ENCODE results near the gene CLNK.

The CLNK gene

GRCh38 chr4:10659251-10659650 is 25.3 kb downstream of the CLNK start:
- Histone ChIP-seq H3K27ac (no peak overlapping the region), H3K36me3 (ENCODE audit: insufficient read depth) (no peaks in the 10 kb centered on the region), H3K79me2 (ENCODE audit: insufficient read depth, low read depth) (no peaks in the 10 kb centered on the region), H3K27me3 (ENCODE audit: insufficient read depth, low read depth) (no peaks in the 10 kb centered on the region), H4K20me1 (ENCODE audit: insufficient read depth) (no peaks in the 10 kb centered on the region), H3K4me3 (IDR thresholded peaks at IDR 0.05; ENCODE audit: insufficient read depth, low read depth, low read length) (no peak overlapping the region), H2AFZ (ENCODE audit: low read depth) (no peak overlapping the region), H3K9ac (no peak overlapping the region), H3K4me2 (no peak overlapping the region), H3K4me1 (ENCODE audit: low read depth, poor library complexity, severe bottlenecking) (no peaks in the 10 kb centered on the region)
- TF ChIP-seq CTCF (conservative IDR thresholded peaks at IDR 0.05; ENCODE audit: low read depth, low read length) = no peak

- H3K4me1 ChIP-seq (ENCODE audit: low read depth, poor library complexity, severe bottlenecking) = no peaks in the 10 kb centered on the region
- no peak overlapping the region for H3K9ac ChIP-seq
- H4K20me1 ChIP-seq (ENCODE audit: insufficient read depth) = no peaks in the 10 kb centered on the region
- no peak overlapping the region for H3K4me3 ChIP-seq (IDR thresholded peaks at IDR 0.05; ENCODE audit: insufficient read depth, low read depth, low read length)
- H3K4me2 ChIP-seq = no peak overlapping the region
- no peak overlapping the region for H2AFZ ChIP-seq (ENCODE audit: low read depth)
- TF ChIP-seq CTCF (conservative IDR thresholded peaks at IDR 0.05; ENCODE audit: low read depth, low read length) = no peak
- no peaks in the 10 kb centered on the region for H3K79me2 ChIP-seq (ENCODE audit: insufficient read depth, low read depth)
- no peaks in the 10 kb centered on the region for H3K36me3 ChIP-seq (ENCODE audit: insufficient read depth)
- H3K27ac ChIP-seq = no peak overlapping the region
- H3K27me3 ChIP-seq (ENCODE audit: insufficient read depth, low read depth) = no peaks in the 10 kb centered on the region
Measured at GRCh38 chr4:10656988-10657387, 27.6 kb downstream of the CLNK start.

GRCh38 chr4:10656420-10656819 is 28.1 kb downstream of the CLNK start:
- no peaks in the 10 kb centered on the region for H3K79me2 ChIP-seq (ENCODE audit: insufficient read depth, low read depth)
- H3K27ac ChIP-seq = no peak overlapping the region
- H2AFZ ChIP-seq (ENCODE audit: low read depth) = no peak overlapping the region
- no peak overlapping the region for H3K9ac ChIP-seq
- H3K4me1 ChIP-seq (ENCODE audit: low read depth, poor library complexity, severe bottlenecking) = no peaks in the 10 kb centered on the region
- H3K4me2 ChIP-seq = no peak overlapping the region
- no peaks in the 10 kb centered on the region for H3K27me3 ChIP-seq (ENCODE audit: insufficient read depth, low read depth)
- no peaks in the 10 kb centered on the region for H4K20me1 ChIP-seq (ENCODE audit: insufficient read depth)
- no peaks in the 10 kb centered on the region for H3K36me3 ChIP-seq (ENCODE audit: insufficient read depth)
- no peak for TF ChIP-seq CTCF (conservative IDR thresholded peaks at IDR 0.05; ENCODE audit: low read depth, low read length)
- H3K4me3 ChIP-seq (IDR thresholded peaks at IDR 0.05; ENCODE audit: insufficient read depth, low read depth, low read length) = no peak overlapping the region

GRCh38 chr4:10655968-10656367 is 28.6 kb downstream of the CLNK start:
- Histone ChIP-seq H3K4me1 (ENCODE audit: low read depth, poor library complexity, severe bottlenecking) (no peaks in the 10 kb centered on the region), H2AFZ (ENCODE audit: low read depth) (no peak overlapping the region), H3K4me2 (no peak overlapping the region), H3K79me2 (ENCODE audit: insufficient read depth, low read depth) (no peaks in the 10 kb centered on the region), H3K4me3 (IDR thresholded peaks at IDR 0.05; ENCODE audit: insufficient read depth, low read depth, low read length) (no peak overlapping the region), H3K9ac (no peak overlapping the region), H3K27ac (no peak overlapping the region), H3K27me3 (ENCODE audit: insufficient read depth, low read depth) (no peaks in the 10 kb centered on the region), H3K36me3 (ENCODE audit: insufficient read depth) (no peaks in the 10 kb centered on the region), H4K20me1 (ENCODE audit: insufficient read depth) (no peaks in the 10 kb centered on the region)
- no peak for TF ChIP-seq CTCF (conservative IDR thresholded peaks at IDR 0.05; ENCODE audit: low read depth, low read length)

GRCh38 chr4:10648479-10648878 is 36.1 kb downstream of the CLNK start:
- no peak for TF ChIP-seq CTCF (conservative IDR thresholded peaks at IDR 0.05; ENCODE audit: low read depth, low read length)
- Histone ChIP-seq H3K27me3 (ENCODE audit: insufficient read depth, low read depth) (no peaks in the 10 kb centered on the region), H3K27ac (no peak overlapping the region), H4K20me1 (ENCODE audit: insufficient read depth) (no peaks in the 10 kb centered on the region), H3K4me2 (no peak overlapping the region), H3K4me1 (ENCODE audit: low read depth, poor library complexity, severe bottlenecking) (no peaks in the 10 kb centered on the region), H2AFZ (ENCODE audit: low read depth) (no peak overlapping the region), H3K36me3 (ENCODE audit: insufficient read depth) (no peaks in the 10 kb centered on the region), H3K4me3 (IDR thresholded peaks at IDR 0.05; ENCODE audit: insufficient read depth, low read depth, low read length) (no peak overlapping the region), H3K9ac (no peak overlapping the region), H3K79me2 (ENCODE audit: insufficient read depth, low read depth) (no peaks in the 10 kb centered on the region)
